HG02970 (cell line): ENCODE data around the gene CCL15.
"Not testable (repeated sequence)": the region's sequence is repeated elsewhere in the genome, so short reads cannot be mapped to it uniquely, and the experiment has no call there.

Experiments
- ATAC-seq: cut with Tn5 transposase; IDR thresholded peaks from one replicate; pipeline ENCODE4 v1.9.1; 2021; ENCODE audit warnings: mild to moderate bottlenecking, moderate library complexity, moderate number of reproducible peaks; ENCODE audit not compliant: unreplicated experiment, low FRiP score

The CCL15 gene

DNA sequence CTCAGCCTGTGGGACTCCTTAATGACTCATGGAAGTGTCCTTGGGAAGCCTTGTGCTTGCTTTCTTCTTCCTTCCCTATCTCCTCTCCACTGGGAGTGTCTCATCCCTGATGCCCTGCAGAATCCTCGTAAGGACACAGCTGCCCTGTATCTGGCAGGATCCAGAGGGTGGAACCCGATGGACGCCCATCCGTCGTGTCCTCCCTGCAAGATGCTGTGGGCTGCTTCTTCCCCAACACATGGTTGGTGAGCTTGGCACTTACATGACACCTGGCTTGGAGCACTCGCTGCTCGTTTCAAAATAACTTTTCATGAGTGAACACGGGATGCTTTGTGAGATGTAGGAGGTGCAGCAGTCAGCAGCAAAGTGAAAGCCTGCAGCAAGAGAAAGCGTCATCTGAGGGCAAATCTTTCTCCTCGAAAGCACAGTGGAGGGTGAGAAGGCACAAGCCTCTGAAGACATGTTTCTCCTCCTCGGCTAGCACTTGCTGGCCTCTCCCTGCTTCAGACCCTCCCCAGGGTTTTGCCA is 3.3 kb downstream of the CCL15 start:
- no peak for ATAC-seq

DNA sequence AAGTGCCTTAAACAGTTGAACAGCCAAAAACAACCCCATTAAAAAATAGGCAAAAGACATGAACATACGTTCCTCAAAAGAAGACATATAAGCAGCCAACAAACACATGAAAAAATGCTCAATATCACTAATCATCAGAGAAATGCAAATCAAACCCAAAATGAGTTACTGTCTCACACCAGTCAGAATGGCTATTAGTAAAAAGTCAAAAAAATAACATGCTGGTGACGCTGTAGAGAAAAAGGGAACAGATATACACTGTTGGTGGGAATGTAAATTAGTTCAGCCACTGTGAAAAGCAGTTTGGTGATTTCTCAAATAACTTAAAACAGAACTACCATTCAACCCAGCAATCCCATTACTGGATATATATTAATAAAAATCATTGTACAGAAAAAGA is 6.0 kb downstream of the CCL15 start:
- not testable (repeated sequence) for ATAC-seq

DNA sequence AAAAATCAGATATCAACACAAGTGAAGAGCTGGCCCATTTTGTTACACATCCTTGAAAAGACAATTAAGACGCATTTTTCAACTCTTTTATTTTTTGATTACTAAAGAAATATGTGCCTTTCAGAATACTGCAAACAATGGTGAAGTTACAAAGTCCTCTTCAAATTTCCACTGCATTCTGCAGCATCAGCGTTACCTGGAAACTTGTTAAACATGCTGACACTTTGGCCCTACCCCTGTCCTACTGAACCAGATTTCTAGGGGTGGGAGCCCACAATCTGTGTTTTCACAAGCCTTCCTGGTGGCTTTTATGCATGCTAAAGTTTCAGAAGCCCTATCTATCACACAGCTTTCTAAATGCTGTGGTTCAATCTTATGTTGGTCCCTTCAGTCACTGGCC is 10.3 kb downstream of the CCL15 start:
- no peak for ATAC-seq

DNA sequence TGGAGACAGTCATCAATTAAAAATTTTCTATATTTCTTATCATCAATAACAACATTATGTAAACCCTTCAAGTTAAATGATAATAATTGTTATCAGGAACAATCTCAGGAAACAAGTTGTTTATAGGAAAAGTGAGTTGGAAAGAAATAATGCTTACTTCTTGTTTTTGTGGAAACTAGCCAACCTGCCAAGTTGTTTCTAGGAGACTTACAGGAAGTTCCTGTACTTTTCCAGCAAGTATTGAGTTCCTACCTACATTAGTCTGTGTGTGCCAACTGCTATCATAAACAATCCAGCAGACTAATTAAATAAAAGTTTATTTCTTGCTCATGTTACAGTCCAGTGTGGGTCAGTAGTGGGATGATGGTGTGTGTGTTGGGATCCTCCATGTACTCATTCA is 13.2 kb downstream of the CCL15 start:
- ATAC-seq: no peak

DNA sequence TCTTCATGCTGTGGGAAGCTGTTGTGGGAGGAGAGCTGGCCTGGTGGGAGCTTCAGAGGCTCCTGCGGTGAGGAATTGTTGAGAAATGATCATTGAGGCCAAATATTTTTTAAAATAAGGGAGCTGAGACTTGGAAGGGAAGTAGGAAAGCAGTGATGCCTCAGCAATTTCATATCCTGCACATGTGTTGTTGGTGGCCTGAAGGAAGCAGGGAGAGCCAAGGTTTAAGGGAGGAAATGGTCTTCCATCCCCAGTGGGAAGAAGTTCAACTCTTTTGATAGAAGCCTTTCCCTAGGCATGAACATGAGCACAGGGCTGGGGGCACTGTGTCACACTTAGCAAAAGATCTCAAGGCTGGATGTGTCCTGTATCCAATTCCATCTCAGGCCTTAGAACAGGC is 14.7 kb downstream of the CCL15 start, which contains the start of gene CCL14:
Gene CCL14, minus strand, starts transcription at position 87 of the 400 bp plus-strand sequence. Its CDS starts 80 bp downstream, at position 7.
- no peak for ATAC-seq

DNA sequence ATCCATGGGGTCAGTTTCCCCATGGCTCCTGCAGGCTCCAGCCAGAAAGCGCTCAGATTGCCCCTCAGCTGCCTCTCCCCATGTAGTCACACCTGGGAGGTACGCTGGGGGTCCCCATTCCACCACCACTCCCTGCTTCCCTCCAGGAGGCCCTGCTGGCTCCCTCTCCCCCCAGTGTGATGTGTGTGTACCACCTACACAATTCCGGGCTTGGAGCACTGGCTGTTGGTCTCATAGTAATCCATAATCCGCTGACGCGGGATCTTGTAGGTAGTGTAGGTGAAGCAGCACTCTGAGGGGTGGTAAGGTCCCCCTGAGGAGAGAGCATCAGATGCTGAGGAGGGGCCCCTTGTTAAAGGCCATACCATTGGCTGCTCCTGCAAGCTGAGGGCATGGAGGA is 17.2 kb downstream of the CCL15 start:
- no peak for ATAC-seq

DNA sequence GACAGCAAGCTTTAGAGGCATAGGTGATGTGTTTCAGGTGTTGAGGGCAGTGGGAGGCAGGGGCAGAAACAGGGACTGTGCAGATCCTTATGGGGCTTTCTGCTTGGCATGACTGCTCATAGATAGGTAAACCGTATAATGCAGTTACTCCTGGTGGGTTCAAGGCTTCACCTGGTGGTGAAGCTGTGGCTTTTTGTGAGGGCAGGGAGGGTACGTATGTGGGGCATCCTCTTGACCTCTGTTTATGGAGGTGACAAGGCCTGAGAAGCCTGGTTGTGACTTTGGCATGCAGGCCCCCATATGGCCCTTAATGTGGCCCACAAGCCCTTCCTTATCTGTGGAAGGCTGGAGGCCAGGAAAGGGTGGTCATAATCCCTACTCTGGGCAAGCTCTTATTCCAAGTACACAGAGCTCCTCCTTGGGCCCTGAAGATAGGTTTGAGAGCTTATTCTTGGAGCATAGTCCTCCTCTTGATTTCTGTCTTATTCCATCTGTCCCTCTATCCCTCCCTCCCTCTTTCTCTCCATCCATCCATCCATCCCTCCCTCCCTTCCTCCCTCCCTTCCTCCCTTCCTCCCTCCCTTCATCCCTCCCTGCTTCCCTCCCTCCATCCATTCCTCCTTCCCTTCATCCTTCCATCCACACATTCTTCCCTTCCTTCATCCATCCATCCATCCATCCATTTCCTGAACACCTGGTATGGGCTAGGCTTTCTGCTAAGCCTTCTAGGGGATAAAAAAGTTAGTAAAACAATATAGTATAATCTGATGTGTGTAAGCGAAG is 18.8 kb downstream of the CCL15 start:
- no peak for ATAC-seq

DNA sequence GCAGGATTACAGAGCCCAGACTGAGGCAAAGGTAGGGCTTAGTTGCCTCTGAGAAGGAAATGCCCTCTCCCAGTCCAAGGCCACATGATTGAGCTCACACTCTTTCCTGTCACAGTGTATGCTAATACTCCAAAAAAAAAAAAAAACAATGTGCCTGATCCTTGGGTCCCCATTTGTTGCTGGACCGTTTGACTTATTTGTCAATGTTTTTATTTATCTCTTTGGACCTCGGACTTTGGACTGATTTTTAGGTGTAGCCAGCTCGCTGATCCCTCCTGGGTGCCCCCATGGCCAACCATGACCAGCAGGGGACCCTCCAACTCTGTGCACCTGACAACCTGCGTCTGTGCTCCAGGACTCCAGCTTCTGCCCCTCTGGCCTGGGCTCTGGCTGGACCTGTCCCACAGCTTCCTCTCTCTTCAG is 19.4 kb downstream of the CCL15 start:
- ATAC-seq: no peak

DNA sequence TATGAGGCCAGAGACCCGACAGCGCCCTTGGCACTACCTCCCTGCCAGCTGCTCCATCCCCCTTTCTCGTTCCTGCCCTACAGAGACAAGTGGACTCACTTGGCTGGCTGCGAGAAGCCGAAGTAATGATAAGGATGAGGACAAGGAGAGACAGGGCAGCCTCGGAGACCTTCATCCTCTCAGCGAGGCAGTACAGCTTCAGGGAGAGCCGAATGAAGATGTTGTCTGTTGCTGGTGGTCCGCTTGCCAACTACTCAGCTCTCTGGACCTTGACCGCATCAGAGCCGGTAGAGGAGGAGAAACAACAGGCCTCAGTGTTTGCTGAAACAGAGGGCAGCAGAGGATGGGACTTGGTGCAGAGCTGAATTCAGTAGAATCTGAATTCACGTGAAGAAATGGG is 20.1 kb downstream of the CCL15 start, which contains the start of gene CCL16:
Gene CCL16, minus strand, starts transcription at position 252 of the 400 bp plus-strand sequence. Its CDS starts 77 bp downstream, at position 175.
- no peak for ATAC-seq

DNA sequence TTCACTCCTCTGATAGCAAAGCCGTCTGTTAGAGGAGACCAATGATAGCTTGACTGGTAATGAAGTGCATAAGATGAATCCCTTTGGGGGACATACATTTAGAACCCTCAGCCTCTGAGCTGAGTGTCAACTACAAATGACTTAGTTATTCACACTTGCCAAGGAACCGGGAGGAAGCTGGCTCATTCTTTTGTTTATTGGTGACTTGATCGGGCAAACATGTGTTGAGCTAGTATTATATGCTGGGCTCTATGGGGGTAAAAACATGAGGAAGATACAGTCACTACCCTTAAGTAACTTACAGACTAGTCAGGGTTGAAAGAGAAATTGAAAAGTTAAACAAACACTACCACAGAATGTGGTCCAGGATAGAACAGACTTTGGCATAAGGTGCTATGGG is 23.0 kb downstream of the CCL15 start:
- ATAC-seq: no peak

DNA sequence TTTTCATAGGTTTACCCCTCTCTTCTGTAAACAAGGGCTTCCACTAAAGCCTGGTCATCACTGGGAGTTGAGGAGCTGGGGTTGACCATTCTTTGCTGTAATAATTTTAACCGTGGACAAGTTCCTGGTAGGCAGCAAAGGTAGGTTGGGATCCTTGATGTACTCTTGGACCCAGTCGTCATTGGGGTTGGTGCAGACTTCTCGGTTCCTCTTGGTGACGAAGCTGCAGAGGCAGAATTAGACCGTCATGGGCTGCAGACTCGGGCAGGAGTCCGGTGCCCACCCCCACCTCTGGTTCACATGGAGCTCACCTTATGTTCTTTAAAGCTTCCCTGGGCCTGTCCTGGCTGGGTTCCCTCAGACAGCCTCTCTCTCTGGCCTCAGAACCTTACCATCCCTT is 23.8 kb downstream of the CCL15 start:
- ATAC-seq: no peak

DNA sequence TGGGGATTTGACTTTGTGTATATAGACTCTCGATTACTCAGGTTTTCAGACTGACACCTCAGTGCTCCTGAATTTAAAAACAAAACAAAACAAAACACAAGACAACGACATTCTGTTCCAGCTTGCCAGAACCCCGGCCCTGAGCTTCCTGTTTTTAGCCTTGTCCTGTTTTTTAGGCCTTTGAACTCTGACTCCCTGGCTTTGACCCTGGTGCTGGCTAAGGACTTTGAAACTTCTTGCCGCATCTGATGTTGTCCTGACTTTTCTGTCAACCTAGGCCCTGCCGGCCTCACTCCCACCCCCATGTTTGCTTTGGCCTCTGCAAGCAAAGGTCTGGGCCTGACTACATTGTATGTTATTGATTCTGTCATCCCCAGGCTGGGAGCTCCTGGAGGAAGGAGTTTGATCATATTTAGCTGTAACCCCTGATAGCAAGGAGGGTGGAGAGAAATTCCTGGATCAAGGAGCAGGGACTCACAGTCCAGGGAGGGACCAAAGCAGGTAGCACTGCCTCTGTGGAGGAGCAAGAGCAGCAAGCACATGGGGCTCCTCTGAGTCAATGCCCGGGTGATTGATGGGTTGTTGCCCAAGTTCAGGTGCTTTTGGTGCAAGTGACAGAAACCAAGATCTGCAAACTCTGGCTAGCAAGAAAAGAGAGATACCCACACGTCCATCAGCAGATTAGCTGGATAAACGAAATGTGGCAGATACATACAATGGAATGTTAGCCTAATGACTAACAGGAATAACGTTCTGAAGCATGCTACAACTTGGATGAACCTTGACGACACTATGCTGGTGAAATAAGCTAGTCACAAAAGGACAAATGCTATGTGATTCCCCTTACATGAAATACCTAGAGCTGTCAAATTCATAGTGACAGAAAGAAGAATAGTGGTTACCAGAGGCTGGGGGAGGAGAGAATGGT is 27.8 kb downstream of the CCL15 start:
- ATAC-seq: no peak

DNA sequence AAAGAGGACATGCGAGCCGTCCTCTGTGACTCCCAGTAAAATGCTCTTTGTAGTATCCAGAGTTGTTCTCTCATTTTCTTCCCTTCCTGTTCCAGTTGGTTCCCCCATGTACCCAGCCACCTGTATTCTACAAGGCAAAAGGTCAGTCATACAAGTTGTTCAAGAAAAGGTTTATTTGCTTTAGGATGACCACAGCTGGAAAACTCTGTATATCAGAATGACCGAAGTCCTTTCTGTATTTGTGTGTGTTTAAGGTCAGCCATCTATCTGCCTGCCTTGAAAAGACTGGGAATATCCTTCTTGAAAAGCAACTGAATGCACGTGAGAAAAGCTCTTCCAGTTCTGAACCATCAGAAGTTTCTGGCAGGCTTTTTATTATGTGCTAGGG is 28.4 kb downstream of the CCL15 start:
- no peak for ATAC-seq

DNA sequence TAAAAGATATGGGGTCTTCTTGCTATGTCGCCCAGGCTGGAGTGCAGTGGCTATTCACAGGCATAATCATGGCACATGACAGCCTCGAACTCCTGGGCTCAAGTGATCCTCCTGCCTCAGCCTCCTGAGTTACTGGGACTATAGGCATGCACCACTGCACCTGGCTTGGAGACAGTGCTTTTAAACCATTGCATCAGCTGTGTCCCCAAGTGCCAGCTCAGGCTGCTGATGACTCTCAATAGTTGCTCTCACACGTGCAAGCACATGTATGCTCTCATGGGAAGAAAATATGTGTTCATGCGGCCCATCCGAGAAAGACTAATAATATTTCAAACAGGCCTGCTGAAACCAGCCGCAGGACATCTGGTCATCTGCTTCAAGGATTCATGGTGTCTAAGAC is 28.8 kb downstream of the CCL15 start:
- ATAC-seq: no peak

DNA sequence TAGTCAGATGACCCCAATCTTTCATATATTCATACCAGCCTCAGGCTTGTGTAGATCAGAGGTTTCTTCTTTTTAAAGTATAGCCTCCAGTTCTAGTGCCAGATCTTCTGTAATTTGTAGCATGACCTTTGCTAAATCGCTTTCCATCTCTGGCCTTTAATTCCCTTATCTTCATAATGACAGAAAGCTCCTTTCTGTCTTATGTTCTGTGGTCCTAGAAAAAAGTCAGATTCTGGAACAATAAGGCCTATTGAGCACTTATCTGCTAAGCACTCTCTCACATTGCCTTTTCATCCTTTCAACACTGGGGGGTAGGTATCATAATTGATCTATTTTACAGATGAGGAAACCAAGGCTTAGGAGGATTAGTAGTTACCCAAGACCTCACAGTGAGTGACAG is 29.3 kb downstream of the CCL15 start:
- no peak for ATAC-seq

DNA sequence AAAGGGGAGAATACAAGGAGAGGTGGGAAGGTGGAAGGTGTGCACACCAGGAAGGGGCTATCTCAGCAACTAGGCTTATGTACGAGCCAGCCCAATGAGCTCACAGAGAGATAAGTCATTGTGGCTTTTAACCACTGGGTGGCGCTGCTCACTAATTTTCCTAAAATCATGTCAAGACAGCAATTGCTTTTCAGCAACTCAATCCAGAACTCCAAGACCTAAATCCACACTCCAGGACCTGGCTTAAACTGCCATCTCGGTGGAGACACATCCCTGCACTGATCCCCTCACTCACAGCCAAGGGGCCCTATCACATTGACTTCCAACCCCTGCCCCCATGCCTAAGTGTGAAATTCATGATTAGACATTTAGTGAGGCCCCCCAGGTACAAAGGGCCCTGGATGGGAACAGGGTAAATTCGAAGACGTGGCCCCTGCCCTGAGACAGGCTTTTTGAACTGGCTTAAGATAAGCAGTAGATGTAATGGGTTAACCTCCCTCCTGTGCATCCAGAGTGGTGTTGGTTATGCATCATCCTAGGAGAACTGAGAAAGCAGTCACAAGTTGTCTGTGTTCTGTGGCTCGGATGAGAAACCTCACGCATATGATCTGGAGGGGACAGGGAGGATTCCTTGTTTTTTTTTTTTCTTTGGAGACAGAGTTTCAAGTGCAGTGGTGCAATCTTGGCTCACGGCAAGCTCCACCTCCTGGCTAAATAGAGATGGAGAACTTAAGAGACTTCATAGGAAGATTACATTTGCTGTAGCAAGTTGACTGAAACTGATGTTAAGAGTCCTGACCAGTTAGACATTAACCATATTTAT is 31.6 kb downstream of the CCL15 start:
- no peak for ATAC-seq

DNA sequence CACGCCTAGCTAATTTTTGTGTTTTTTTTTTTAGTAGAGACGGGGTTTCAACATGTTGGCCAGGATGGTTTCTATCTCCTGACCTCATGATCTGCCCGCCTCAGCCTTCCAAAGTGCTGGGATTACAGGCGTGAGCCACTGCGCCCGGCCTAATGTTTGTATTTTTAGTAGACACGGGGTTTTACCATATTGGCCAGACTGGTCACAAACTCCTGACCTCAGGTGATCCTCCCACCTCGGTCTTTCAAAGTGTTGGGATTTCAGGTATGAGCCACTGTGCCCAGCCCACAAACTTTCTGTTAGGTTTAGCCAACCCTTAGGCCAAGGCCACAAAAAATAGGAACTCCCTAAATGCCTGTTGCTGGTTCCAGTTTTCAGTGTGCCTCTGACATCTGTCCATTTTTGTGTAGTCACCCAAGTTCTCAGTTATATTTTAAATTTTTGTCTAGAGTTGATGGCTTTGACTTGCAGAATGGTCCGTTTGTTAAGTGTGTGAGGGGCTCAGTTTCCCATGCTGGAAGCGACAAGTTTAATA is 32.8 kb downstream of the CCL15 start:
- no peak for ATAC-seq

DNA sequence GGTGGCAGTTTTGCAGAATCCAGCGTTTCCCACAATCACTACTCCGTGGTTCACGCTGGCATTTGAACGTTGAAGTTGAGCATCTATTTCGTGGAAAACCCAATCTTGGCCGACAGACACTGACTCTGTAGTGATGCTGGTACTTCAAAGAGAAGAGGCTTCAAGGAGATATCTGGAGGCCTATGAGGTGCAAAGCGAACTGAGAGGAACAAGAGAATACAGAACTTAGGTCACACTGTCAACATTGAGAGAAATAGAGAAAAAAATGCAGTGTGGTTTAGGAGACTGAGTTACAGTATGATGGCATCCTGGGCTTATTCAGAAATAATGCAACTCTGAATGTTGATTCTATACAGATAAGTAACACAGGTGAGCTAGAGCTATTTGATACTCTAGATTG is 36.1 kb downstream of the CCL15 start:
- ATAC-seq: no peak

DNA sequence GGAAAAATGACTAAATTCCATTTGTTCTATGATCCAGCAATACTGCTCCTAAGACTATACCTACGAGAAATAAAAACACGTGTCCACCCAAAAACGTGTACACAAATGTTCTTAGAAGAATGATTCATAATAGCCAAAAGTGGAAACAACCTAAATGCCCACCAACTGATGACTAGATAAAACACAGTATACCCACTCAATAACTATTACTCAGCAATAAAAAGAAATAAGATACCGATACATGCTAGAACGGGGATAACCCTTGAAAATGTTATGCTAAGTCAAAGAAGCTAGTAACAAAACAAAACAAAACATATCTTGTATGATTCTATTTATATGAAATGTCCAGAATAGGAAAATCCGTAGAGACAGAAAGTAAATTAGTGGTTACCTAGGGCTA is 37.7 kb downstream of the CCL15 start:
- ATAC-seq: no peak

DNA sequence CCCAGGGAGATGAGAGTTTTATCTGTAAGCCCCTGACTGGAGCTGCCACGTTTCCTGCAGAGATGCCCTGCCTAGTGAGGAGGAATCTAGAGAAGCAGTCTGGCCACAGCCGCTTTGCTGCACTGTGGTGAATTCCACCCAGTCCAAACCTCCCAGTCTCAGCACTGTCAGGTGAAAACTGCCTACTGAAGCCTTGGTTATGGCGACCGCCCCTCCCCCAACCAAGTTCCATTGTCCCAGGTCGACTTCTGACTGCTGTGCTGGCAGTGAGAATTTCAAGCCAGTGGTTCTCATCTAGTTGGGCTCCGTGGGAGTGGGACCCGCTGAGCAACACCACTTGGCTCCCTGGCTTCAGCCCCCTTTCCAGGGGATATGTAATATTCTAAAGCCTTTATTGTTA is 47.6 kb downstream of the CCL15 start:
- no peak for ATAC-seq
